ENCODE results near the gene ENOX1.

- no peak for TF ChIP-seq CTCF (IDR thresholded peaks at IDR 0.05)
- TF ChIP-seq ZFX (IDR thresholded peaks at IDR 0.05; ENCODE audit: borderline replicate concordance), result no peak
Observed at GRCh38 chr13:43794416-43794815, 7.6 kb upstream of the ENOX1 start.
